PC-9 (cell line): Measurements from ENCODE around the gene CPAMD8. TPM values are rescaled to one million over a fixed set of nuclear protein-coding genes. Genes with fewer than 3 reads are reported as not detected.
A peak's percentile ranks its signal among the peaks of the same experiment; 100 is the strongest.

ENCODE experiments used
- BruUV-seq: library from RNA; stranded (reverse); fragments of 400-500 nt; replicated peaks from 2 replicates; lab custom pipeline; 2021; lab: Mats Ljungman, UMichigan
- CTCF ChIA-PET: fragments of 300-600 bp; sonication (Branson Sonifier 250); formaldehyde crosslinking; loops from one replicate; lab custom pipeline; 2022; ENCODE audit warnings: antibody characterized with exemption; lab: Charles Lee
- POLR2A ChIA-PET: fragments of 300-600 bp; sonication (Branson Sonifier 250); formaldehyde crosslinking; loops from one replicate; lab custom pipeline; 2022; ENCODE audit warnings: antibody characterized with exemption; ENCODE audit not compliant: unreplicated experiment; lab: Charles Lee
- DNase-seq, 2 experiments: peaks; one replicate each; pipeline versions ENCODE4 v3.0.0 to v3.0.0-alpha.2; 2015 to 2022; ENCODE audit warnings: mixed read lengths in 1 of 2
- H2AFZ ChIP-seq: fragments of 200-600 bp; sonication (generic); 2 replicates; pipeline ENCODE4 v1.8.1; 2017; ENCODE audit warnings: antibody characterized with exemption
- H3F3A ChIP-seq: fragments of 200-600 bp; sonication (generic); 2 replicates; pipeline ENCODE4 v1.8.1; 2017; ENCODE audit warnings: antibody characterized with exemption, mild to moderate bottlenecking, low read depth; ENCODE audit not compliant: insufficient read depth
- H3K27ac ChIP-seq: fragments of 200-600 bp; sonication (generic); 2 replicates; pipeline ENCODE4 v1.6.1; 2016; ENCODE audit warnings: mixed run types
- H3K27me3 ChIP-seq: fragments of 200-600 bp; sonication (generic); 2 replicates; pipeline ENCODE4 v1.6.1; 2016; ENCODE audit warnings: low read depth, mixed run types; ENCODE audit not compliant: insufficient read depth
- H3K36me3 ChIP-seq: fragments of 200-600 bp; sonication (generic); 2 replicates; pipeline ENCODE4 v1.6.1; 2016; ENCODE audit warnings: low read depth, mixed run types
- H3K4me1 ChIP-seq: fragments of 200-600 bp; sonication (generic); replicated peaks from 2 replicates; pipeline ENCODE4 v1.6.1; 2016; ENCODE audit warnings: mixed run types; ENCODE audit not compliant: insufficient read depth
- H3K4me2 ChIP-seq: fragments of 200-600 bp; sonication (generic); 2 replicates; pipeline ENCODE4 v1.6.1; 2017; ENCODE audit warnings: mixed run types
- H3K4me3 ChIP-seq: fragments of 200-600 bp; sonication (generic); 2 replicates; pipeline ENCODE4 v1.6.1; 2016; ENCODE audit warnings: mixed run types
- H3K79me2 ChIP-seq: fragments of 200-600 bp; sonication (generic); 2 replicates; pipeline ENCODE4 v1.6.1; 2017; ENCODE audit warnings: low read depth, mixed run types
- H3K9me2 ChIP-seq: fragments of 200-600 bp; sonication (generic); 2 replicates; pipeline ENCODE4 v1.8.1; 2017; ENCODE audit warnings: mild to moderate bottlenecking; ENCODE audit not compliant: insufficient read depth
- H3K9me3 ChIP-seq: fragments of 200-600 bp; sonication (generic); 2 replicates; pipeline ENCODE4 v1.8.1; 2016; ENCODE audit warnings: low read depth; ENCODE audit not compliant: insufficient read depth
- H4K20me1 ChIP-seq: fragments of 200-600 bp; sonication (generic); 2 replicates; pipeline ENCODE4 v1.8.1; 2017; ENCODE audit not compliant: insufficient read depth
- EZH2 ChIP-seq: fragments of 200-600 bp; sonication (generic); IDR thresholded peaks from 2 replicates; pipeline ENCODE4 v1.8.0; 2017; ENCODE audit warnings: antibody characterized with exemption, low read depth
- intact Hi-C: fragments of 100-400 bp; cut with micrococcal nuclease; formaldehyde crosslinking; loops from one replicate; pipeline ENCODE4 v1.10.0; 2022; ENCODE audit not compliant: unreplicated experiment
- total RNA-seq: library from RNA; stranded (reverse); gene quantifications from 2 replicates; pipeline ENCODE4 v1.2.3, GENCODE V29; 2021
- TF ChIP-seq, protein P1 (sequence below): fragments of 200-600 bp; sonication (generic); conservative IDR thresholded peaks from 2 replicates; pipeline ENCODE4 v1.6.1; 2017; ENCODE audit warnings: mixed run types, antibody characterized with exemption, mild to moderate bottlenecking, moderate library complexity

CPAMD8 gene
- total RNA-seq, 1 experiment from 2014 or later, result 25.8 TPM

- intact Hi-C loops, result no loop called here
- no peak overlapping the region for H2AFZ ChIP-seq
- no peaks in the 10 kb centered on the region for H3K9me2 ChIP-seq
- H3K4me2 ChIP-seq, result no peak overlapping the region
- no peaks in the 10 kb centered on the region for H3K4me1 ChIP-seq
- no peak overlapping the region for H3K27ac ChIP-seq
- no peak overlapping the region for H3K4me3 ChIP-seq
- H4K20me1 ChIP-seq, result no peaks in the 10 kb centered on the region
- H3F3A ChIP-seq, result peaks cover 2% of the 10 kb centered on the region; the same call in 1 of the 2 replicates
- H3K9me3 ChIP-seq, result no peaks in the 10 kb centered on the region
- ChIA-PET CTCF (no interaction called here), POLR2A (no interaction called here)
- no peaks in the 10 kb centered on the region for H3K79me2 ChIP-seq
- DNase-seq, result no peak
- no peaks in the 10 kb centered on the region for H3K27me3 ChIP-seq
- TF ChIP-seq, protein P1, sequence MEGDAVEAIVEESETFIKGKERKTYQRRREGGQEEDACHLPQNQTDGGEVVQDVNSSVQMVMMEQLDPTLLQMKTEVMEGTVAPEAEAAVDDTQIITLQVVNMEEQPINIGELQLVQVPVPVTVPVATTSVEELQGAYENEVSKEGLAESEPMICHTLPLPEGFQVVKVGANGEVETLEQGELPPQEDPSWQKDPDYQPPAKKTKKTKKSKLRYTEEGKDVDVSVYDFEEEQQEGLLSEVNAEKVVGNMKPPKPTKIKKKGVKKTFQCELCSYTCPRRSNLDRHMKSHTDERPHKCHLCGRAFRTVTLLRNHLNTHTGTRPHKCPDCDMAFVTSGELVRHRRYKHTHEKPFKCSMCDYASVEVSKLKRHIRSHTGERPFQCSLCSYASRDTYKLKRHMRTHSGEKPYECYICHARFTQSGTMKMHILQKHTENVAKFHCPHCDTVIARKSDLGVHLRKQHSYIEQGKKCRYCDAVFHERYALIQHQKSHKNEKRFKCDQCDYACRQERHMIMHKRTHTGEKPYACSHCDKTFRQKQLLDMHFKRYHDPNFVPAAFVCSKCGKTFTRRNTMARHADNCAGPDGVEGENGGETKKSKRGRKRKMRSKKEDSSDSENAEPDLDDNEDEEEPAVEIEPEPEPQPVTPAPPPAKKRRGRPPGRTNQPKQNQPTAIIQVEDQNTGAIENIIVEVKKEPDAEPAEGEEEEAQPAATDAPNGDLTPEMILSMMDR, result no peak
- no peak for TF ChIP-seq EZH2
- no peaks in the 10 kb centered on the region for H3K36me3 ChIP-seq
- BruUV-seq, result no TSS peak
These were observed 9.3 kb upstream of the CPAMD8 start for GRCh38 chr19:17035842-17036424.

DNA sequence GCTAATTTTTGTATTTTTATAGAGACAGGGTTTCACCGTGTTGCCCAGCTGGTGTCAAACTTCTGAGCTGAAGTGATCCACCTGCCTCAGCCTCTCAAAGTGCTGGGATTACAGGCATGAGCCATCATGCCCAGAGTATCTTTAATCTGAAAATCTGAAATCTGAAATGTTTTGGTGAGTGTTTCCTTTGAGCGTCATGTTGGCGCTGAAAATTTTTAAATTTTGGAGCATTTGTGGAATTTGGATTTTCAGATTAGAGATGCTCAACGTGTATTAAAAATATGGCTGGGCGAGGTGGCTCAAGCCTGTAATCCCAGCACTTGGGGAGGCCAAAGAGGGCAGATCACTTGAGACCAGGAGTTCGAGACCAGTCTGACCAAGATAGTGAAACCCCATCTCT lies 5.1 kb upstream of the CPAMD8 start:
- no peak for DNase-seq
- Histone ChIP-seq H3K36me3 (no peaks in the 10 kb centered on the region), H3K9me3 (no peaks in the 10 kb centered on the region), H3K4me1 (peaks cover 5% of the 10 kb centered on the region; the same call in 1 of the 2 replicates), H3K9me2 (no peaks in the 10 kb centered on the region), H3K4me2 (no peak overlapping the region), H2AFZ (no peak overlapping the region), H3F3A (peaks cover 23% of the 10 kb centered on the region; the same call in 1 of the 2 replicates), H3K27ac (no peak overlapping the region), H3K27me3 (no peaks in the 10 kb centered on the region), H3K79me2 (no peaks in the 10 kb centered on the region), H3K4me3 (no peak overlapping the region), H4K20me1 (no peaks in the 10 kb centered on the region)
- intact Hi-C loops, result no loop called here
- TF ChIP-seq, protein P1, result no peak
- TF ChIP-seq EZH2, result no peak
- BruUV-seq, result no TSS peak
- ChIA-PET CTCF (no interaction called here), POLR2A (no interaction called here)

DNA sequence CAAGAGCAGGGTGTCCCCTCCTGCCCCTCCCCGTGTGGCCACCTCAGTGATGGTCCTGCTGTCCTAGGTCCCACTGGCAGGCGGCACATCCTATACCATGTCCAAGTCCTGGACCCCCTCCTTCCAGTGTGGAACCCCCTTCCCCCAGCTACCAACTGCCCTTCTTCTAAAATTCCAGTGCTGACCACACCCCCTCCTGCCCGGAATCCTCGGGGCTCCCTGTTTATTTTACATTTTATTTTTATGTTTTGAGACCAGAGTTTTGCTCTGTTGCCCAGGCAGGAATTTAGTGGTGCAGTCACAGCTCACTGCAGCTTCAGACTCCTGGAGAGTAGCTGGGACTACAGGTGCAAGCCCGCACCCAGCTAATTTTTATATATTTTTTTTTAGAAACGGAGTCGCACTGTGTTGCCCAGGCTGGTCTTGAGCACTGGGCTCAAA lies 945 bp upstream of the CPAMD8 start:
- no peaks in the 10 kb centered on the region for H3K9me2 ChIP-seq
- no TSS peak for BruUV-seq
- H3K4me2 ChIP-seq, result peak overlapping the region; percentile 23; the same call in 1 of the 2 replicates
- no peak overlapping the region for H3K4me3 ChIP-seq
- CTCF ChIA-PET, result interaction anchor here (0.5 kb wide), 1 partner anchor 1218 kb away, joined by 4 read pairs; no protein-coding TSS in a partner anchor
- peaks cover 7% of the 10 kb centered on the region; the same call in 1 of the 2 replicates for H3K36me3 ChIP-seq
- POLR2A ChIA-PET, result interaction anchor here (0.6 kb wide), 1 partner anchor 1647 kb away, joined by 12 read pairs; no protein-coding TSS in a partner anchor
- H4K20me1 ChIP-seq, result no peaks in the 10 kb centered on the region
- H3F3A ChIP-seq, result peaks cover 54% of the 10 kb centered on the region
- no peak overlapping the region for H2AFZ ChIP-seq
- H3K9me3 ChIP-seq, result no peaks in the 10 kb centered on the region
- H3K27ac ChIP-seq, result no peak overlapping the region
- H3K27me3 ChIP-seq, result no peaks in the 10 kb centered on the region
- peaks cover 27% of the 10 kb centered on the region for H3K79me2 ChIP-seq
- TF ChIP-seq, protein P1, result no peak
- no peak for TF ChIP-seq EZH2
- DNase-seq, result no peak
- intact Hi-C loops, result no loop called here
- H3K4me1 ChIP-seq, result peaks cover 39% of the 10 kb centered on the region
